Kidney capillary endothelial cell (primary cell): Measurements from ENCODE around the gene ANKRD66.
"Not testable (repeated sequence)": the region's sequence is repeated elsewhere in the genome, so short reads cannot be mapped to it uniquely, and the experiment has no call there.

Source experiments
- DNase-seq: peaks from one replicate; pipeline ENCODE4 v3.0.0-alpha.2; 2018; ENCODE audit warnings: low spot score

The ANKRD66 gene

DNA sequence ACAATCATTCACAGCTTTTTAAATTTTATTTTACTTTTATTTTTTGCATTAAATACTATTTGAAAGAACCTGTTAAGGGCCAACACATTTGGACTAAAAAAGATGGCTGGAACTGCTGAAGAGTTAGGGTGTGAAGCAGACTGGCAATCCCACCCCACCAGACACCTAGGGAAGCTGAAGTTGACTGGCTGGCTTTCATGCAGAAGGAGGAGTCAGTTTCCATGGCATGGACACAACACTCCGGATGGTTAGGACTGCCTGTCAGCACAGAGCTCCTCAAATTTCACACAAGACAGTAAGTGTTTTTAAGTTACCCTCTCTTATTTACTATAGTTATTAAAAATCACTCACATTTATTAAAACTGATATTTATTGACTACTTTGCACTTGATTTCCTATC, at the start of gene ANKRD66:
TSS of gene ANKRD66 (plus strand) at position 238 of the 400 bp plus-strand sequence. CDS start 5,016 bp downstream, outside the sequence.
- no peak for DNase-seq

DNA sequence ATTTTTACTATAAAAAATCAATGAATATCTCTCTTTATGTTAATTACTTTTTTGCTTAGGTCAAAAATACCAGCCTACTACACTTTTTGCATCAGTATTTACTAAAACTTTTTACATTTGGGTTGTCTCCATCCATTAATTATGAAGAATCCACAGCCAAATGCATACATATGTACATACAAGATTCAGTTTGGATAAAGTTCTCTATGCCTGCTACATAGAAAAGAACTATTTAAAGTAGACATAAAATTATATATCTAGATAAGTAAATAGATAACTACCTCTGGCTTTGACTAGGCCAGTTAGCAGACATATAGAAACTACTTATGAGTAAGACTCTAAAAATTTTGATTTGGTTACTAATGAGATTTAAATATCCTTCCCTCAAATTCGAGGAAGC, 46.8 kb upstream of the ANKRD66 start:
- DNase-seq = no peak

DNA sequence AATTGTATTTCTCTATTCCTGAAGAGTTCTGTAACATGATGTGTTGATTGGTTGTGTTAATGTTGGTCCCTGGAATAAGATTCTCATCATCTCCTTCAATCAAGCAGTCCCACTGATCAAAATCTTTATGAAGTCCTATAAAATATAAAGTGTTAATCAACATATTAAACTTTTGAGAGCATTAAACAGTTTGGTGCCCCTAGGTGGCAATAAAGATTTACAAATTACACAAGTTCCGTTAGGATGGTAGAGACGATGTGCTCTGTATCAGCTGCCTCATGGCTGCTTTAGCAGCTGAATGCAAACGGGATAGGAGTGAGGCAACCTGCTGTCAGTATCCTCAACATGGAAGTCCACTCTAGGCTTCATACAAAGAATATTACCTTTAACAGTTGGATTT, 42.2 kb upstream of the ANKRD66 start:
- DNase-seq = peak; percentile 61

DNA sequence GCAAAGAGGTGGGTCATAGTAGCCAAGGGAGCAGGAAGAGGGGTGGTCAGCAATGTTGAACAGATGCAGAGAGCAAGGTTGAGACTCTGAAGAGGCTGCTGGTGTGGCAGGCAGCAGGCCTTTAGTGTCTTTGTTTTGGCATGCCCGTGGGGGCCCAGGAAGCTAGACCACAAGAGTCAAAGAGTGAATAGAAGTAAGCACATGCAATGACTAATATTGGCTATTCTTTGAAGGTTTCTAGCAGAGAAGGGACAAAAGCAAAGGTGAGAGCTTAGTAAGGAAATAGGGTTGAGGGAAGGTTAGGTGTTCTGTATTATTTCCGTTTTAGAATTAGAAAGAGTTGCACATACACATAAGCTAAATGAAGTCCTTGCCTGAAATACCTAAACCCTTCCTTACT, 40.3 kb upstream of the ANKRD66 start:
- no peak for DNase-seq

DNA sequence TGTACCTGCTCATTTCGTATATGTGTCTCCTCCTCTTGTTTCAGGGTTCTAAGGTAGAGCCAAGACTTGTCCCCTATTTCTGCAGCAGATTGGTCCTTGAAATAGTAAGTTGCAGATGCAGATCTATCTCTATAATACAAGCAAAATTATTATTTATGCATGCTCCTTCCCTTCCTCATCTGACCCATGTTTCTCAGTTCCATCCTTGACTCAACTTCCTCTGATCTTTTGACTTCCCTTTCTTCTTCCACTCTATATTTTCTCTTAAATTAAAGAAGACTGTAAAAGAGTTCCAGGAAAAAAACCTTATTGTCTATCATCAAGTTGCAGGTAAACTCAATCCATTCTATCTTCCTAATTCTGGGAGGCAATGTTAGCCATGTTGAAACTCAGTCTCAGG, 35.2 kb upstream of the ANKRD66 start:
- no peak for DNase-seq

DNA sequence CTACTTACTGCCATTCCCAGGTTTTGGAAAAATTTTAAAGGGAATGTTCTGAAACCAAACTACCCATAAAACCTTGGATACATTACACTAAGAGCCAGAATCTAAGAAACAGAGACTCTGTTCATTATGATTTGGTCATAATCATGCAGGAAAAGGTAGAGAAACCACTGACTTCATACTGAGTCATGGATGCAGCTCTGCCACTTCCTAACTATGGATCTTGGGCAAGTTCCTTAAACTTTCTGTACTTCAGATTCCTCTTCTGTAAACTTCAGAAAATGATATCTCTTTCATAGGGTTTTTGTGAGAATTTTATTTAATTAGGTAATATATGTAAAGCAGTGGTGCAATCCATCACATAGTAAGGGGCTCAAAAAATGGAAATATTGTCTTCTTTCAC, 31.6 kb upstream of the ANKRD66 start:
- DNase-seq = peak; percentile 46

DNA sequence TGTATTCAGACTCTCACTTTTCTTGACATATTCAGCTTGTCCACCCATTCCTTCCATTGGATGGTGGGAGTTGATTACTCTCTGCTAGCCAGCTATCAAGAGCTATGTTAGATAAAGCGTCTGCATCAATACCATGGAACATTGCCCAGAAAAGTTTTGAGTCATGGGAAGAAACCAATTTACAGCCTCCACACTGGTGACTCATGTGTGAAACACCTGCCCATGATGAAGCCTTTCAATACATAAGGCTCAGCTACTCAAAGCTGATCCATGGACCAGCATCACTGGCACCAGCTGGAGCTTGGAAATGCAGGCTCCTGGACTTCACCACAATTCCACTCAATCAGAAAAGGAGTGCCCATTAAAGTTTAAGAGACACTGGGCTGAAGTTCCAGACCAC, 27.6 kb upstream of the ANKRD66 start:
- DNase-seq = peak; percentile 72

DNA sequence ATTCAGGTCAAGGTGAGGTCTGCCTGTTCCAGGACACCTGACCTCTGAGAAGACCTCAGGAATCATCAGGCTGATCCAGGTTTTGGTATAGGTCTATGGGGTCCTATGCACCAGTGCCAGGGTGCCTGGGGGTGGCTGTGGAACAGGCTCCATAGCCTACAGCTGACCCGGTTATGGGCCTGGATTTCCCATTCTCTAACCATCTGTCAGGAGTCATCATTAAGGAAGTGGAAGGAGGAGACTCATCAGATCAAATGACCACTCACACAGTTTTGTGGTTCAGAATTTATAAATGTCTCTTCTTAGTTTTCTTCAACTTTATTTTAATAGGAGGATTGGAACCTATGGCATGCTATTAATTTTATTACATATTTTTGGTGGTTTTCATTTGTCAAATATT, 26.3 kb upstream of the ANKRD66 start:
- no peak for DNase-seq

DNA sequence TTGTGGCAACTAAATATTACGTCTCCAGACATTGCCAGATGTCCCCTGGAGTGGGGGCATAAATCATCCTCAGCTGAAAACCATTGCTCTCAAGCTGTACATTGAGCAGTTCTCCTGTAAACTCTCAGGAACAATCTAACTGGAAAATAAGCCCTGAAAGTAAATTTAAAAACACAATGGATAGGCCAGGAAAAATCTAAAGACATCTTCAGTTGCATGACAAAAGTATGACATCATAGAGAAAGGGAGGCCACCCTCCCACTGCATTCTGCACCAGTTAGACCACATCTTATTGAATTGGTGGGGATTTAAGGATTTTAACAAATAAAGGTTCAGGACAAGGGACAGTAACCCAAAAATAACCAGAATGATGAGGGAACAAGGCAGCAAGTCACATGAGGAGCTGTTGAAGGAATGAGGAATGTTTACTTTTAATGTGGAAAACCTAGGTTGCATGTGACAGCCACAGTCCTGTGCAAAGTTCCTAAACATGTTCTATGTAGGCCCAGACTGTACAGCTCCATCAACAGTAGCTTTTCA, 16.9 kb upstream of the ANKRD66 start:
- DNase-seq = no peak

DNA sequence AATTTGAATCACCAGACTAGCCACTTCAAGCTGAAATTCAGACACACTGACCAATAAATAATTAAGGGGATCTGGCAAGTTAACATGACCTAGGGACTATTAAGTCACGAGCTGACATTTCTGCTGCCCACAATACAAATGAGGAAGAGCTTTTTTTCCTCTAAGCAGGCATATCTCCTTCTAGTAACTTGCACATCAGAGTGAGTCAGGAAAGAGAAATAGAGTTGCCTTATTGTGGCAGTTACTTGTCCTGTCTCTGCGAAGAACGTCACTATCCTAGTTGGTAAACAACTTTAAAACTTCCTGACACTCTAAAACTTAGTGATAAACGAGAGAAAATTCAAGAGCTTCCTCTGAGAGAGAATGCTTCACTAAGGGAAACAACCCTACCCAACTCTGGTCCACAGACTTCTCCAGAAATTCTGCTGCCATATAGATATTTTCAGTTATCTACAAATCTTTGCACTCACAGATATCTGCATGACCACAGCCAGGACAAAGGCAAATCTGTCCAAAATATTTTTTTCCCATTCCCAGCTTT, 15.7 kb upstream of the ANKRD66 start:
- DNase-seq = no peak

DNA sequence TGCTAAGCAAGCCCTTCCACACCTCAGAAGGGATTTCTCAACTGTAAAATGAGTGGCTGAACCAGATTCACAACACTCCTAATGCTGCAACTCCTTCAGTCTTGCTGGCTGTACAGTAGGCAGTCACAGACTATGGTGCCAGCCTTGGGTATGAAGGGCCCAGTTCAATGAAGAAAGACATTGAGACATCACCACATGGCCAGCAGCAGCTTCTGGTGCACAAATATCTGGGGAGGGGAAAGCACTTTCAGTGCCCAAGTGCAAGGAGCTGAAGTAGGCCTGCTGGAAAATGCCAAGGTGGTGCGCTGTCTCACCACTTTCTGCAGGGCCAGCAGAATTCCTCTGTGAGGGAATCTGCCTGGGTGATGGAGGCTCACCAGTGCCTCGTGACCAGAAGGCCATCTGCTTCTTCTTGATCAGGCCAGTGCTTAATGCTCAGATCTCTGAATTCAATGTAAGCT, 13.4 kb upstream of the ANKRD66 start:
- no peak for DNase-seq

DNA sequence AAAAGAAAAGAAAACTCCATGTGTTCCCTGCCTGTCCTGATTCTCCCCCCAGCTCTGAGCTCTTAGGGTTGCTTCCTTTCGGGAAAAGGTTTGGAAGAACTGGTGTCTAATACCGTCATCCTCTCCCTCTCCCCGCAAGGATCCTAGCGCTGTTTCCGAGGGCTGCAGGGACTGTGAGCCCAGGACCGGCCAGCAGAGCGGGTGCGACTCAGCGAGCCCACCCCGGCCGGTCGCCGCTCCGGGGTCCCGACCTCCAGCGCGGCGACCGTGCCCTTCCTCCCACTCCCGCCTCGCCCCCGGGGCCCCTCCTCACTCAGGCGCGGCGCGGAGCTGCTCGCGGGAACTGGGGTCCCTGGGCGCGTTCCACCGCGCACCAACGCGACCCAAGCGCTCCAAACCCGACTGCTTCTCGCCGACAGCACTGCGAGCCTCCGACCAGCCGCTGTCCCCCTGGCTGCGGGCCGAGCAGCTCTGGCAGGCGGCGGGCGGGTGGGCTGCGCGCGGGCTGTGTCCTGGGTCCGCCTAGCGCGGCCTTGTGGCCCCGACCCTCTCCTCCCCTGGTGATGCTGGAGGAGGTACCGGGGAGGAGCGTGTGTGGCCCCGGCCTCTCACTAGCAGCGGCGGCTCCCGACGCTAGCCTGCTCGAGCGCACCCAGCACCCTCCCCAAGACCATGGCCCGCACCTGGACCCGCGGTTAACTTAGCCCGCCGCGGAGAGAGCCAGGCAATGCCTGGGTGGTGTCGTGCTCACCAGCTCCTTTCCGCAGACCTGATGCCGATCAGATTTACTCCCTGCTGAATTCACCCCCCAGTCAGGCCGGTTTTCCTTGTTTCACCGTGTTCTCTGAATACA, 11.6 kb upstream of the ANKRD66 start, which contains the start of gene PLA2G7:
TSS of gene PLA2G7 (minus strand) at position 509 of the 853 bp plus-strand sequence. CDS start 12,484 bp downstream, outside the sequence.
- no peak for DNase-seq

DNA sequence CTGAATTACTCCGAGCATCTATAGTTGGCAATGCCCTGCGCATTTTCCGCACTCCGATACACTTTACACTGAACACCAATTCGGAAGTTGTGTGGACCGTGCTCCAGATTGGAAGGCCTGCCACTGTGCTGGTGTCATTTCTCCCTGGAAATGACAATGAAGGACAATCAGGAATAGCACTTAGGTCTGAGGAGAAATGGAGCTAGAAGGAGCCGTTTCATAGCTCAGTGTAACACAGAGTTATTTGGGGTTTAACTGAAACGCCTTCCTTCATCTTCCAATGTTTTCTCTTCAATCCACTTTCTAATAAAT, 11.1 kb upstream of the ANKRD66 start:
- no peak for DNase-seq

DNA sequence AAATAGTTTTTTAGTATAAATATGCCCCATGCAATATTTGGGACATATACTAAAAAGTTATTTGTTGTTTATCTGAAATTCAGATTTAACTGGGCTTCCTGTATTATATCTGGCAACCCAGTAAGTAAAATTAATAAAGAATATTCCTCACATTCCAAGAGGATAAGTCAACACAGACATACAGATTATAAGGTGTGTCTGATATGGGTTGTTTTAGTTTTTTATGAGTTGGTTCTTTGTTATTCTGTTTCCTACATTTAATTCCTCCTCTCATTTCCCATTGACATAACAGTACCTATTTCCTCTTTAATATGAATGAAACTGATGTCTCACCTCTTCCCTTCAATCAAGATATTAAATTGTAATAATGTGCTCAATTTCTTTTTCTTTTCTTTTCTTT, 9.8 kb upstream of the ANKRD66 start:
- no peak for DNase-seq

DNA sequence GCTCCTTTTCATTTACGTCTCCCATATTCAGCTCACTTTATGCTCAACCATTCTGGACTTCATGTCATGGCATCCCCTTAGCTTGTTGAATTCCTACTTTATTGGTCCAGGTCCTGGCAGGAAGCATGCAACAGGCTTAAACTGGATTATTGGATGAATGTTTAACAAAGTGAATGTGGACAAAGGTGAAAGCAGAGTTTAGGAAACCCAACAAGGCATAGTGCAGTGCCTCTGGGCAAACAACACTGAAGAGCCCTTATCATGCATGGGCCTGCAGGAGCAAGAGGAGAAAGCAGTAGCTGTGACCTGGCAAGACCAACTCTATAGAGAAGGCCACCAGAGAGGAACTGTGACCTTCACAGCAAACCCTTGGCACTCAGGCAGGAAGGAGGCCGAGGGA, 5.3 kb upstream of the ANKRD66 start:
- DNase-seq = no peak

DNA sequence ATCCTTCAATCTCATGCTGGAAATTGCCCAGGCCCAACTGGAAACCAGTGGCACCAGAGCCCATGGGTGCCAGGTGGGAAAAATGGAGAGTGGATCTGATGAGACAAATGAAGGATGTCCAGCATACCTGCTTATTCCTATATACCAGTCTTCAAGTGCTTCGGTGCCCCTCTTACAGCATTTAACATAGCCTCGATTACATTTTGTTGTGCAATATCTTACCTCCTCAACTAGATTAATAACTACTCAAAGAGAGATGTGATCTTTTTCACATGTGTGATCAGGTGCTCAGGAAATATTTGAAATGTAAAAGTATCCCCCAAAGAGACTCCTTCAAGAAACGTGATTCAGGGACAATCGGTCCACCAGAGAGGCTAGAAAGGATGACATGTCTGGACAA, 4.8 kb upstream of the ANKRD66 start:
- no peak for DNase-seq

DNA sequence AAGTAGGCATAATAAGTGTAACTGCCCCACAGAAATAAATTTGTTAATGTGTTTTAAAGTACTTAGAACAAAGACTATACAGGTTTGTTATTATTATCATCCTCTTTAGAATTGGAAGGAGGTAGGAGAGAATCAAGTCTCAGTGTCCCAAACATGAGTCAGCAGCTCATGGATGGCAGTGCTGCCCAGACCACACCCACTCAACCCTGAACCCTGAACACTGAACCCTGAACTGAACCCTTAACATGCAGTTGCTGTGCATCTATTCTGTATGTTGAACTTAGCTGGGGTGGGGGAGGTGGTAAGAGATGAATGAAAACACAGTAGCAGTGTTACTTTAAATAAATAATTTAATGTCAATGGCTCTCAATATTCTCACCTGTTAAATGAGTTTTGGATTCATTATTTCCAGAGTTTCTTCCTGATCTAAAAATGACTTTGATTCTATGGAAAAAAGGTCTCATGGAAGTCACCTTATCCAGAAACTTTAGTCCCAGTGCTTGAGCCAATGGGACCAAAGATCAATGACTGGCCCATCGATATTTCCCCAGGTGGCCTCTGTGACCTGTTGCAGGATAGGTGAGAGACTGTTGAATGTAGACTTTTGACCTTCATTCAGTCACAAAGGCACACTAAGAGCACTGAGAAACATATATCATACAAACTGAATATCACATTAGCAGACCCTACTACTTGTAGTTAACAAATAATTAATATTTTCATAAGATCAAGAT, 3.1 kb upstream of the ANKRD66 start:
- DNase-seq = no peak

DNA sequence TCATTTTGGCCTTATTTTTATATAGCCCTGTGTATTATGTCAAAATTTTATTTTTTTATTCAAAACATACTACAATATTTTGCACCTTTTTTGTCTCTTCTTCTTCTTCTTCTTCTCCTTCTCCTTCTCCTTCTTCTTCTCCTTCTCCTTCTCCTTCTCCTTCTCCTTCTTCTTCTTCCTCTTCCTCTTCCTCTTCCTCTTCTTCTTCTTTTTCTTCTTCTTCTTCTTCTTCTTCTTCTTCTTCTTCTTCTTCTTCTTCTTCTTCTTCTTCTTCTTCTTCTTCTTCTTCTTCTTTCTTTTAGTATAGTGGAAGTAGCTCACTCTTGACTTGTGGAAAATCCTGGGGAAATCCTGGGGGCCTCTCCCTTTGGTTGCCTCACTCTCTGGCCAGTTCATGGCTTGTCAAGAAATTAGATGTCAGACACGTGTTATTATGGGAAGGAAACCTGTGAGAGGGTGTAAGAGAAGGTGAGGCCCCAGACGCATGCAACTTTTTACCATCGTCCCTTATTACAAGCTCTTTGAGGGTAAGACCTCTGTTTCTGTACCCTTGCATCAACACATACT, 2.5 kb upstream of the ANKRD66 start:
- not testable (repeated sequence) for DNase-seq

DNA sequence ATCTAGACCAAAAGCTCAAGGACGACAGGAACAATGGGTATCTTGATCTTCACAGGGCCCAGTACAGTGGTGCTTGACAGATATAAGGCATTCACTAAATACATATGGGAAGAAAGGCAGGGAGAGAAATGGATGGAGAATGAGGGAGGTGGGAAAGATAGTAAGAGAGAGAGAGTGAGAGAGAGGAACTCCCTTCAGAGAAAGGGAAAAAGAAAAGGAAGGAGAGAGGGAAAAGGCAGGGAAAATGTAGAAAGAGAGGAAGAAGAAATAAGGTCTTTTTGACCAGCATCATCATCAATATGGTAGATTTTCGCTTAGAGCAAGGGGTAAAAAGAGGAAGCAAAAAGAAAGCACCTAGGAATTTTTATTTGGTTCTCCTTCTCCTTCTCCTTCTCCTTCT, 760 bp upstream of the ANKRD66 start:
- no peak for DNase-seq

DNA sequence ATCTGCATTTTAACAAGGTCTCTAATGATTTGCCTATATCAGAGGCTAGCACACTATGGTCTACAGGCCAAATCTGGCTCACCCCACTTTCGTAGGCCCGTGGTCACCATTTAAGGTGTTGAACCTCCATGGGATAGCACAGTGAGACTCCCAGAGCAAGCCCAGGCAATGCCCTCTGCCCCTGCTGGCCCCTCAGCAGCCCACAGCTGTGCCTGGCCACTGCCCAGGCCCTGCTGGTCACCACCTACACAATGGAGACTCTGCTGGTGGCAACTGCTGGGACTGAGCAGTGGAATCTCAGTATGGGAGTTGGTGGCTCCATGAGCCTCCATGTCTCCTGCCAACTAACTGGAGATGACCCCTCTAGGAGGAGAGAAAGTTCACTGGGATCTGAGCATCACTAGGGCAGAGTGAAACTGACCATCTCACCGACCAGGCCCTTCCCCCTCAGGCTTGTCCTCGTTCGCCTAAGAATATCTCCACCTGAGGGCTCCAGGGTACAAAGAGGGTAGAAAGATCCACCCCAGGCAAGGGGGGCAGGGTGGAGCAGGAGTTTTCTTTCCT, 2.3 kb downstream of the ANKRD66 start:
- DNase-seq = no peak

DNA sequence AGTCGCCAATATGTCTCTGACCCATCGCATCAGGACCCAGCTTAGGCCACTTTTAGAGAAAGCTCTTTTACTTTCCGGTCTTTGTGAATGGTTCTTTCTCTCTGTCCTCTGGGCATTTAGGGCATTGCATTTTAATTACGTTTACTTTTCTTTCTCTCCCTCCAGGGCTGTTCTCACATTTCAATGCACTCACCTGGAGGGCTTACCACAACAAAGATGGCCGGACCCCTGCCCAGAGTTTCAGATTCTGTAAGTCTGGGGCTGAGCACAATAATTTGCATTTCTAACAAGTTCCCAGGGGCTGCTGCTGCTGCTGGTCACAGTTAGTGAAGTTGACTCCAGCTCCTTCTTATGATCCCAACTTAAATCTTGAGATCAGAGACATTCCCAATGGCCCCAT, 3.0 kb downstream of the ANKRD66 start:
- DNase-seq = no peak

DNA sequence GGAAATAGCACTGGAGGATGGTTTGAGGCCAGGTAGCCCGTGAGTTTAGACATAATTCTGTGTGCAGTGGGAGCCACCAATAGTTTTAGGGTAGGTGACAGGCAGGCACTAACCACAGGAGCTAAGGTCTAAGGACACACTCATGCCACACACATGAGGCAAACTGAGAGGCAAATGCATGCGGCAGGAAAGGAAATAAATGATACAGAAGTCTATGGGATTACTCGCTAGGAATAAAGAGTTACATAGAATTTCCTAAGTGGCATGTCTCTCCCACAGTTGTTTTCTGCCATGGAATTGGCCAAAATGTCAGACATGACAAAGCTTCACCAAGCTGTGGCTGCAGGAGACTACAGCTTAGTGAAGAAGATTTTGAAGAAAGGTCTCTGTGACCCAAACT, 4.9 kb downstream of the ANKRD66 start:
- no peak for DNase-seq
